Measurements from ENCODE around the gene TSR3.

The TSR3 gene

GRCh38 chr16:1372292-1372950 lies 20.7 kb upstream of the TSR3 start:
- TF ChIP-seq NFIC (IDR thresholded peaks at IDR 0.05) (no peak), USF1 (IDR thresholded peaks at IDR 0.05) (no peak), CREB1 (IDR thresholded peaks at IDR 0.05; ENCODE audit: low read depth) (no peak), RAD21 (IDR thresholded peaks at IDR 0.05; ENCODE audit: low read depth) (no peak), YY1 (IDR thresholded peaks at IDR 0.05; ENCODE audit: low read depth) (no peak), FOXM1 (IDR thresholded peaks at IDR 0.05; ENCODE audit: borderline replicate concordance, low read depth) (no peak), TEAD4 (IDR thresholded peaks at IDR 0.05) (no peak), EP300 (IDR thresholded peaks at IDR 0.05; ENCODE audit: borderline replicate concordance) (no peak), TAF1 (IDR thresholded peaks at IDR 0.05; ENCODE audit: low read depth) (no peak), CEBPB (IDR thresholded peaks at IDR 0.05) (no peak), TCF12 (IDR thresholded peaks at IDR 0.05; ENCODE audit: low read depth) (no peak), EGR1 (IDR thresholded peaks at IDR 0.05) (no peak), ZBTB7A (IDR thresholded peaks at IDR 0.05; ENCODE audit: low read depth) (no peak)

GRCh38 chr16:1371054-1371978 lies 19.6 kb upstream of the TSR3 start:
- TF ChIP-seq TEAD4 (IDR thresholded peaks at IDR 0.05) (no peak), ZBTB7A (IDR thresholded peaks at IDR 0.05; ENCODE audit: low read depth) (no peak), USF1 (IDR thresholded peaks at IDR 0.05) (no peak), TAF1 (IDR thresholded peaks at IDR 0.05; ENCODE audit: low read depth) (no peak), CREB1 (IDR thresholded peaks at IDR 0.05; ENCODE audit: low read depth) (no peak), YY1 (IDR thresholded peaks at IDR 0.05; ENCODE audit: low read depth) (no peak), CEBPB (IDR thresholded peaks at IDR 0.05) (no peak), EP300 (IDR thresholded peaks at IDR 0.05; ENCODE audit: borderline replicate concordance) (no peak)

GRCh38 chr16:1367486-1368174 lies 16.0 kb upstream of the TSR3 start:
- no peak for TF ChIP-seq TEAD4 (IDR thresholded peaks at IDR 0.05)
- TF ChIP-seq FOXM1 (IDR thresholded peaks at IDR 0.05; ENCODE audit: borderline replicate concordance, low read depth): no peak
- no peak for TF ChIP-seq REST (IDR thresholded peaks at IDR 0.05; ENCODE audit: low read depth)
- TF ChIP-seq MAX (IDR thresholded peaks at IDR 0.05): no peak
- TF ChIP-seq CREB1 (IDR thresholded peaks at IDR 0.05; ENCODE audit: low read depth): no peak
- TF ChIP-seq ZBTB7A (IDR thresholded peaks at IDR 0.05; ENCODE audit: low read depth): no peak
- TF ChIP-seq CEBPB (IDR thresholded peaks at IDR 0.05): no peak
- TF ChIP-seq RAD21 (IDR thresholded peaks at IDR 0.05; ENCODE audit: low read depth): no peak
- no peak for TF ChIP-seq TAF1 (IDR thresholded peaks at IDR 0.05; ENCODE audit: low read depth)
- TF ChIP-seq USF1 (IDR thresholded peaks at IDR 0.05): no peak

- no peak for TF ChIP-seq USF1 (IDR thresholded peaks at IDR 0.05)
- TF ChIP-seq EGR1 (IDR thresholded peaks at IDR 0.05): no peak
- TF ChIP-seq ZBTB7A (IDR thresholded peaks at IDR 0.05; ENCODE audit: low read depth): no peak
These were observed 15.1 kb upstream of the TSR3 start for GRCh38 chr16:1366712-1367299.

- TF ChIP-seq REST (IDR thresholded peaks at IDR 0.05; ENCODE audit: low read depth): no peak
- TF ChIP-seq CEBPB (IDR thresholded peaks at IDR 0.05): no peak
These were observed 14.5 kb upstream of the TSR3 start for GRCh38 chr16:1366060-1366711.

Data from Ishikawa (cell line).